B cell (primary cell): Measurements from ENCODE around the gene HOXB9. TPM values are rescaled to one million over a fixed set of nuclear protein-coding genes. Genes with fewer than 3 reads are reported as not detected.

Experiments used
- ATAC-seq: fragments of 200-7000 bp; cut with Tn5 transposase; one replicate; pipeline ENCODE4 v1.10.0; 2021; ENCODE audit warnings: low read depth, mild to moderate bottlenecking, moderate number of reproducible peaks, moderate library complexity
- CTCF ChIA-PET: fragments of 350-600 bp; sonication (Branson Sonifier 250); formaldehyde crosslinking; loops from one replicate; lab custom pipeline; 2021; ENCODE audit warnings: antibody characterized with exemption, inconsistent platforms; lab: Charles Lee
- POLR2A ChIA-PET: fragments of 350-600 bp; sonication (Branson Sonifier 250); formaldehyde crosslinking; loops from one replicate; lab custom pipeline; 2021; ENCODE audit warnings: antibody characterized with exemption; lab: Charles Lee
- DNase-seq: peaks from one replicate; pipeline ENCODE4 v3.0.0; 2013
- H2AFZ ChIP-seq: 2 replicates; pipeline ENCODE4 v1.6.1; 2012; ENCODE audit warnings: mild to moderate bottlenecking, low read depth, low read length; ENCODE audit not compliant: insufficient read depth, poor library complexity, severe bottlenecking
- H3K27ac ChIP-seq, 2 donors: 1 replicate in 1 of 2; 2 replicates in 1 of 2; pipeline ENCODE4 v1.5.1; 2012 to 2013; ENCODE audit warnings: low read length in 2 of 2, mild to moderate bottlenecking in 2 of 2, moderate library complexity in 1 of 2
- H3K27me3 ChIP-seq, 4 experiments: fragments of 200-600 bp in 1 of 4; sonication (generic) in 1 of 4; replicated peaks in 1 of 4; 1 replicate in 2 of 4; 2 replicates in 2 of 4; pipeline versions ENCODE4 v1.6.1 to v1.7.0; 2013 to 2016; ENCODE audit warnings: low read length in 3 of 4, mild to moderate bottlenecking in 2 of 4, mixed read lengths in 1 of 4, moderate library complexity in 1 of 4; ENCODE audit not compliant: insufficient read depth in 4 of 4, control insufficient read depth in 3 of 4; ENCODE audit errors: control extremely low read depth in 1 of 4
- H3K36me3 ChIP-seq, 2 experiments: replicated peaks in 1 of 2; 1 replicate in 1 of 2; 2 replicates in 1 of 2; pipeline versions ENCODE4 v1.6.1 to v1.7.1; 2013; ENCODE audit warnings: low read length in 1 of 2; ENCODE audit not compliant: insufficient read depth in 2 of 2, control insufficient read depth in 1 of 2; ENCODE audit errors: control extremely low read depth in 1 of 2, extremely low read depth in 1 of 2
- H3K4me1 ChIP-seq, 2 donors: fragments of 200-600 bp in 1 of 2; sonication (generic) in 1 of 2; 1 replicate in 1 of 2; 2 replicates in 1 of 2; pipeline versions ENCODE4 v1.5.1 to v1.6.1; 2013 to 2017; ENCODE audit warnings: low read length in 2 of 2; ENCODE audit not compliant: control insufficient read depth in 2 of 2, insufficient read depth in 2 of 2
- H3K4me2 ChIP-seq: replicated peaks from 2 replicates; pipeline ENCODE3; 2012; ENCODE audit warnings: mild to moderate bottlenecking, low read depth, low read length; ENCODE audit not compliant: poor library complexity, severe bottlenecking
- H3K4me3 ChIP-seq, 5 experiments: fragments of 200-600 bp in 1 of 5; sonication (generic) in 1 of 5; 1 replicate in 3 of 5; 2 replicates in 2 of 5; pipeline versions ENCODE4 v1.5.1 to v1.7.0; 2011 to 2016; ENCODE audit warnings: low read length in 4 of 5, mild to moderate bottlenecking in 4 of 5, low read depth in 2 of 5, control low read depth in 1 of 5, moderate library complexity in 1 of 5; ENCODE audit not compliant: insufficient read depth in 1 of 5; ENCODE audit errors: control extremely low read depth in 1 of 5, extremely low read depth in 1 of 5
- H3K79me2 ChIP-seq: fragments of 200-600 bp; sonication (generic); one replicate; pipeline ENCODE4 v1.6.0; 2016; ENCODE audit warnings: low read length; ENCODE audit not compliant: control insufficient read depth, insufficient read depth
- H3K9ac ChIP-seq: fragments of 200-600 bp; sonication (generic); 2 replicates; pipeline ENCODE4 v1.6.1; 2017; ENCODE audit warnings: mild to moderate bottlenecking, low read length, moderate library complexity
- H3K9me3 ChIP-seq, 3 donors: one replicate each; pipeline versions ENCODE4 v1.6.1 to v1.7.1; 2013; ENCODE audit warnings: low read length in 2 of 3; ENCODE audit not compliant: control insufficient read depth in 2 of 3, insufficient read depth in 1 of 3; ENCODE audit errors: control extremely low read depth in 1 of 3
- H4K20me1 ChIP-seq: 2 replicates; pipeline ENCODE4 v1.6.0; 2012; ENCODE audit warnings: mild to moderate bottlenecking, low read length; ENCODE audit not compliant: insufficient read depth, control insufficient read depth, poor library complexity, severe bottlenecking
- H3K27ac Mint-ChIP-seq: one replicate; pipeline ENCODE4 v1.8.0; 2021; ENCODE audit warnings: mixed read lengths
- H3K27me3 Mint-ChIP-seq: one replicate; pipeline ENCODE4 v1.8.0; 2021; ENCODE audit warnings: mixed read lengths
- H3K4me1 Mint-ChIP-seq: one replicate; pipeline ENCODE4 v1.8.0; 2021; ENCODE audit warnings: mixed read lengths
- H3K4me3 Mint-ChIP-seq: one replicate; pipeline ENCODE4 v1.8.0; 2021; ENCODE audit warnings: mixed read lengths
- H3K9me3 Mint-ChIP-seq: one replicate; pipeline ENCODE4 v1.8.0; 2022; ENCODE audit warnings: mixed read lengths; ENCODE audit not compliant: insufficient read depth
- EZH2 ChIP-seq: IDR thresholded peaks from 2 replicates; pipeline ENCODE4 v1.6.1; 2012; ENCODE audit warnings: borderline replicate concordance, low read depth, mild to moderate bottlenecking, moderate library complexity, low read length; ENCODE audit not compliant: insufficient read depth, poor library complexity, severe bottlenecking
- WGBS: methylation state at CpG from one replicate; pipeline ENCODE4 v1.1.5; 2013; ENCODE audit warnings: missing lambda C conversion rate; ENCODE audit not compliant: insufficient coverage; 5-methylcytosine and 5-hydroxymethylcytosine counted together
- intact Hi-C: fragments of 100-400 bp; cut with micrococcal nuclease; formaldehyde crosslinking; loops from one replicate; pipeline ENCODE4 v1.10.0; 2022
- polyA plus RNA-seq: library from polyadenylated mRNA; depleted of rRNA; stranded (reverse); fragments of >200 nt; gene quantifications from 2 replicates; pipeline ENCODE4 v1.2.3, GENCODE V29; 2012
- total RNA-seq, 2 donors: library from RNA; stranded (reverse); fragments of 120-200 nt in 1 of 2; gene quantifications; 1 replicate in 1 of 2; 2 replicates in 1 of 2; pipeline versions ENCODE4 v1.2.3 to v1.2.4, GENCODE V29; 2013 to 2022
- TF ChIP-seq, protein P1 (sequence below): fragments of 200-600 bp; IDR thresholded peaks from one replicate; pipeline ENCODE4 v1.8.0; 2022; ENCODE audit warnings: antibody characterized with exemption, mild to moderate bottlenecking

The HOXB9 gene
- total and polyA plus RNA-seq, 2 donors (not counting 1 experiment from before 2014, with no cell fraction given), result 0.07 TPM; not detected in 1

GRCh38 chr17:48575673-48576478 lies 50.3 kb downstream of the HOXB9 start:
- Histone ChIP-seq H3K4me2 (peak overlapping the region; percentile 96), H2AFZ (no peak overlapping the region), H3K9ac (no peak overlapping the region), H3K27me3 (peaks cover 0 to 44% (median 26%) of the 10 kb centered on the region in 4 experiments), H3K79me2 (no peaks in the 10 kb centered on the region), H3K9me3 (peaks cover 0 to 15% (median 0%) of the 10 kb centered on the region in 3 donors), H4K20me1 (no peaks in the 10 kb centered on the region), H3K27ac (no peak overlapping the region), H3K4me3 (no peak overlapping the region), H3K4me1 (peaks cover 33 to 34% of the 10 kb centered on the region in 2 donors), H3K36me3 (no peaks in the 10 kb centered on the region)
- TF ChIP-seq EZH2, result no peak
- TF ChIP-seq, protein P1, sequence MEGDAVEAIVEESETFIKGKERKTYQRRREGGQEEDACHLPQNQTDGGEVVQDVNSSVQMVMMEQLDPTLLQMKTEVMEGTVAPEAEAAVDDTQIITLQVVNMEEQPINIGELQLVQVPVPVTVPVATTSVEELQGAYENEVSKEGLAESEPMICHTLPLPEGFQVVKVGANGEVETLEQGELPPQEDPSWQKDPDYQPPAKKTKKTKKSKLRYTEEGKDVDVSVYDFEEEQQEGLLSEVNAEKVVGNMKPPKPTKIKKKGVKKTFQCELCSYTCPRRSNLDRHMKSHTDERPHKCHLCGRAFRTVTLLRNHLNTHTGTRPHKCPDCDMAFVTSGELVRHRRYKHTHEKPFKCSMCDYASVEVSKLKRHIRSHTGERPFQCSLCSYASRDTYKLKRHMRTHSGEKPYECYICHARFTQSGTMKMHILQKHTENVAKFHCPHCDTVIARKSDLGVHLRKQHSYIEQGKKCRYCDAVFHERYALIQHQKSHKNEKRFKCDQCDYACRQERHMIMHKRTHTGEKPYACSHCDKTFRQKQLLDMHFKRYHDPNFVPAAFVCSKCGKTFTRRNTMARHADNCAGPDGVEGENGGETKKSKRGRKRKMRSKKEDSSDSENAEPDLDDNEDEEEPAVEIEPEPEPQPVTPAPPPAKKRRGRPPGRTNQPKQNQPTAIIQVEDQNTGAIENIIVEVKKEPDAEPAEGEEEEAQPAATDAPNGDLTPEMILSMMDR, result no peak
- 68% methylated on average over 17 of the region's 22 CpGs for WGBS
- Mint-ChIP-seq H3K27ac (no peak overlapping the region), H3K4me3 (peak overlapping the region; percentile 71), H3K9me3 (no peaks in the 10 kb centered on the region), H3K27me3 (peaks cover 30% of the 10 kb centered on the region), H3K4me1 (peaks cover 33% of the 10 kb centered on the region)
- intact Hi-C loops, result loop anchor here (5.0 kb wide), 1 partner anchor 36 kb away; the partner anchor contains the start of gene HOXB7
- ATAC-seq (no peak), DNase-seq (peak; percentile 24)
- ChIA-PET CTCF (no interaction called here), POLR2A (no interaction called here)

DNA sequence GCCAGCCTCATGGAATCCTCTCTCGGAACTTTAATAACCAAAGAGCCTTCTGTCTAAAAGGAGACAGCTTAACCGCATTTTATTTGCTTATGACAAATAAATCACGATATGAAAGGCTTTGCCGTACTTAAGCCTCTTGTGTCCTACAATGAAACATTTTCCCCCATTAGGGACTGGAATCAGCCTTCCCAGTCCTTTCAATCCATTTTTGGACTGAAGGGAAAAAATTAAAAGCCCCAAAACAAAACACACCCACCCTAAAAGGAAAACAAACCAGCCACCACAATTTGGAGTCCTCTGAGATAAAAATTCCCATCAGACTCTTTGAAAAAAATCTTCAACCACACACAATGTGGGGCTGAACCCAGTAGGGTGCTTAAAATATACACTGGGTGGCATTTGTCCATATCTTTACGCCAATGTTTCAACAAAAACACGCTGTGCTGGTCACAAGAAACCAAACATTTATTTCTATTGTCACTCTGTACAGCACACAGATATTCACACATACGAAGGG lies 51.0 kb downstream of the HOXB9 start:
- no peak for DNase-seq
- Mint-ChIP-seq H3K4me3 (no peak overlapping the region), H3K27me3 (peaks cover 22% of the 10 kb centered on the region), H3K27ac (no peak overlapping the region), H3K9me3 (no peaks in the 10 kb centered on the region), H3K4me1 (peaks cover 31% of the 10 kb centered on the region)
- no peak for ATAC-seq
- no peak overlapping the region for H2AFZ ChIP-seq
- no peak overlapping the region for H3K27ac ChIP-seq
- H3K27me3 ChIP-seq, result peaks cover 0 to 43% (median 20%) of the 10 kb centered on the region in 4 experiments
- H3K36me3 ChIP-seq, result no peaks in the 10 kb centered on the region
- no peak overlapping the region for H3K4me3 ChIP-seq
- intact Hi-C loops, result loop anchor here (5.0 kb wide), 1 partner anchor 37 kb away; the partner anchor contains the start of gene HOXB7
- WGBS, result 83% methylated on average over 5 of the region's 7 CpGs
- H3K9me3 ChIP-seq, result peaks cover 0 to 18% (median 0%) of the 10 kb centered on the region in 3 donors
- H3K4me1 ChIP-seq, result peaks cover 27 to 30% of the 10 kb centered on the region in 2 donors
- H4K20me1 ChIP-seq, result no peaks in the 10 kb centered on the region
- H3K9ac ChIP-seq, result no peak overlapping the region
- no peaks in the 10 kb centered on the region for H3K79me2 ChIP-seq
- TF ChIP-seq, protein P1, result no peak
- TF ChIP-seq EZH2, result no peak
- ChIA-PET POLR2A (no interaction called here), CTCF (interaction anchor here (1.2 kb wide), 1 partner anchor 225 kb away, joined by 3 read pairs; no protein-coding TSS in a partner anchor)
- no peak overlapping the region for H3K4me2 ChIP-seq
